Epithelial cell of esophagus (primary cell): ENCODE data around the gene OSBPL5.

ENCODE experiments used
- DNase-seq: peaks from one replicate; pipeline ENCODE4 v3.0.0; 2010; ENCODE audit warnings: low read depth
- H3K4me3 ChIP-seq: 2 replicates; pipeline ENCODE4 v1.5.1; 2011; ENCODE audit warnings: mild to moderate bottlenecking, low read length, control low read depth
- CTCF ChIP-seq: IDR thresholded peaks from 2 replicates; pipeline ENCODE4 v1.5.1; 2011; ENCODE audit warnings: low read depth, mild to moderate bottlenecking, low read length, control low read depth, inconsistent platforms; ENCODE audit not compliant: insufficient read depth; ENCODE audit errors: missing control alignments

The OSBPL5 gene

GRCh38 chr11:3109921-3110706 is 55.0 kb downstream of the OSBPL5 start:
- peak; percentile 67 for TF ChIP-seq CTCF
- peak; percentile 45 for DNase-seq
- H3K4me3 ChIP-seq, result no peak overlapping the region

- TF ChIP-seq CTCF, result no peak
- H3K4me3 ChIP-seq, result no peak overlapping the region
- DNase-seq, result no peak
Measured at GRCh38 chr11:3109434-3109833, 55.7 kb downstream of the OSBPL5 start.

- no peak for DNase-seq
- no peak overlapping the region for H3K4me3 ChIP-seq
- TF ChIP-seq CTCF, result no peak
Measured at GRCh38 chr11:3108183-3108721, 56.9 kb downstream of the OSBPL5 start.

DNA sequence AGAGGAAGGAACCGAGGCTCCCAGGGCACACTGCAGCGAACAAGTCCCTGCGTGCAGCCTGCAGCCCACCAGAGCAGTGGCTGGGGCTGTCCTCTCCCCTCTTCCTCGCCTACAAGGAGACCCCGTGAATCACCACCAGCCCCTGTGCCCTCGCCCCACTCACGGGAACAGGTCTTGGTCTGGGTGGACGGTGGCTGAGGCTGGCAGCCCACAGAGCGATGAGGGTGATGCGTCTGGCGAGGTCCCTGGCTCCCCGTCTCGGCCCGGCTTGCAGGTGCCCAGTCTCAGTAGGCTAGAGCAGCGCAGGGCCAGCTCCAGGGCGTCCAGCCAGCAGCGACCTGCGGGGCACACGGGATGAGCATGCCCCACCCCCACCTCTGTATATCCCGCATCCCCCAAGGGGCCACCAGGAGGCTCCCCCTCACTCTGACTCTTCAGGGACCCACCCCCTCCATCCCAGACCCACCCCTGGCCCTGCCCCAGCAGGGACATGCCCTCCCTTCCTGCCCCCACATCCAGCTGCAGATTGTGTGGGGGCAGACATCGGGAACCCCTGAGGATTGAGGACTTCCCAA is 57.4 kb downstream of the OSBPL5 start:
- no peak for TF ChIP-seq CTCF
- H3K4me3 ChIP-seq, result no peak overlapping the region
- DNase-seq, result no peak

DNA sequence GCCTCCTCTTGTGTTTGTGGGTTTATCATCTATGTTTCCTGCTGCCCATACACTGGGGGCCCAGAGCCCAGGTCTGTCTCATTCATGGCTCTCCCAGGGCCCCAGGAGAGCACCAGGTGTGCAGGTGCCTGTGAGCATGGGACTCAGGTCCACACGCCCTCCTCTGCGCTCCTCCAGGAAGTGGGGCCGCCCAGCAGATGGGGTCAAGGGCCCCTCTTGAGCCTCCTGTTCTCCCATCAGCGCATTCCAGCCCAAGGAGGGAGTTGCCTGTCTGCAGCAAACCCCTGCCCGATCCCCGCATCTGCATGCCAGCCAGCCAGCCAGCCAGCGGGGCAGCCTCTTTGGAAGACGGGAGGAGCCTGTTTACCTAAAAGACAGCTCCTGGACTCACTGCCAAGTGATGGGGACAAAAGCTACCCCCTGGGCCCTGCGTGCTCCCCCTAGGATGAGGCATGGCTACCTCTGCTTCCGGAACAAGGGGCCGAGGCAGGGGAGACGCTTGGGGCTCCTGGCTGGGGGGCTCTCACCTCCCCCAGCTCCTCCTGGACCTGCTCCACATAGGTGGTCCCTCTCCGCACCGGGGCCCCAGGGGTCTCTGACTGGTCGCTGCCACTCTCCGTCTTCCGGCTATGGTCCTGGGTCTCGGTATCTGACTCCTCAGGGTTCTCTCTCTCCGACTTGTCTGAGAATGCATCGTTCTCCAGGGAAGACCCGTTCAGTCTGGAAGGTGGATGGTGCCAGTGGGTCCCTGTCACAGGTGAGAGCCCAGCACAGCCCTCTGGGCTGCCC is 58.2 kb downstream of the OSBPL5 start:
- no peak for TF ChIP-seq CTCF
- H3K4me3 ChIP-seq, result no peak overlapping the region
- no peak for DNase-seq

- H3K4me3 ChIP-seq, result no peak overlapping the region
- no peak for DNase-seq
- no peak for TF ChIP-seq CTCF
Measured at GRCh38 chr11:3105791-3106735, 59.0 kb downstream of the OSBPL5 start.
